HCT116 (cell line): ENCODE data around the gene SAPCD2. TPM values are rescaled to one million over a fixed set of nuclear protein-coding genes. Genes with fewer than 3 reads are reported as not detected.

Experiments
- ATAC-seq: fragments of 200-7000 bp; cut with Tn5 transposase; 2 replicates; pipeline ENCODE4 v1.9.1; 2020; ENCODE audit warnings: mild to moderate bottlenecking, moderate library complexity
- BruUV-seq: library from RNA; stranded (reverse); fragments of 400-500 nt; replicated peaks from 2 replicates; lab custom pipeline; 2021; lab: Mats Ljungman, UMichigan
- CTCF ChIA-PET: fragments of 300-600 bp; sonication (Branson Sonifier 250); formaldehyde crosslinking; loops from one replicate; lab custom pipeline; 2021; ENCODE audit warnings: antibody characterized with exemption; lab: Charles Lee
- POLR2A ChIA-PET: fragments of 300-600, 350-600 bp; sonication (Branson Sonifier 250); formaldehyde crosslinking; loops from one replicate; lab custom pipeline; 2021; ENCODE audit warnings: antibody characterized with exemption; lab: Charles Lee
- RAD21 ChIA-PET, 2 experiments: fragments of 300-600 bp; sonication (Branson Sonifier 250); formaldehyde crosslinking; loops; one replicate each; lab custom pipeline; 2023; ENCODE audit warnings: low total read pairs in 2 of 2; ENCODE audit not compliant: uncharacterized antibody in 2 of 2, unreplicated experiment in 2 of 2, low non-redundant PET in 1 of 2; lab: Charles Lee
- DNase-seq: peaks from one replicate; pipeline ENCODE4 v3.0.0-alpha.2; 2010; ENCODE audit warnings: low read depth, low spot score
- H2AFZ ChIP-seq: fragments of 200-600 bp; shearing (Covaris generic), sonication (generic); 2 replicates; pipeline ENCODE4 v1.6.1; 2017; ENCODE audit warnings: low read depth, mixed run types, mixed read lengths, antibody characterized with exemption, low read length; ENCODE audit not compliant: poor library complexity, severe bottlenecking
- H3K27ac ChIP-seq: 2 replicates; pipeline ENCODE4 v1.5.1; 2012; ENCODE audit warnings: low read depth, low read length
- H3K27me3 ChIP-seq: fragments of 200-600 bp; sonication (generic); 2 replicates; pipeline ENCODE4 v1.6.1; 2016; ENCODE audit warnings: mixed run types, low read length, mixed read lengths; ENCODE audit not compliant: insufficient read depth
- H3K36me3 ChIP-seq, 2 experiments: fragments of 200-500 bp in 1 of 2; fragments of 200-600 bp in 1 of 2; sonication (Bioruptor generic) in 1 of 2; sonication (generic) in 1 of 2; 2 replicates each; pipeline versions ENCODE4 v1.5.1 to v1.6.1; 2014 to 2016; ENCODE audit warnings: low read length in 2 of 2, inconsistent platforms in 1 of 2, mixed read lengths in 1 of 2, mixed run types in 1 of 2; ENCODE audit not compliant: insufficient read depth in 2 of 2, control insufficient read depth in 1 of 2
- H3K4me1 ChIP-seq, 2 experiments: fragments of 200-600 bp in 1 of 2; sonication (generic) in 1 of 2; 2 replicates each; pipeline versions ENCODE4 v1.5.1 to v1.6.1; 2012 to 2017; ENCODE audit warnings: low read length in 2 of 2, inconsistent platforms in 1 of 2, mild to moderate bottlenecking in 1 of 2, mixed read lengths in 1 of 2, mixed run types in 1 of 2, moderate library complexity in 1 of 2; ENCODE audit not compliant: insufficient read depth in 2 of 2, control insufficient read depth in 1 of 2
- H3K4me2 ChIP-seq: fragments of 200-600 bp; sonication (generic); 2 replicates; pipeline ENCODE4 v1.6.1; 2017; ENCODE audit warnings: mixed run types, low read length, mixed read lengths
- H3K4me3 ChIP-seq, 2 experiments: fragments of 200-600 bp in 1 of 2; sonication (generic) in 1 of 2; replicated peaks in 1 of 2; 2 replicates each; pipeline ENCODE4 v1.5.1; 2011 to 2016; ENCODE audit warnings: low read length in 2 of 2, control low read depth in 1 of 2, low read depth in 1 of 2, mild to moderate bottlenecking in 1 of 2, mixed read lengths in 1 of 2, mixed run types in 1 of 2
- H3K79me2 ChIP-seq: fragments of 200-600 bp; sonication (generic); 2 replicates; pipeline ENCODE4 v1.6.1; 2017; ENCODE audit warnings: mild to moderate bottlenecking, mixed run types, low read length, moderate library complexity, mixed read lengths; ENCODE audit not compliant: insufficient read depth
- H3K9ac ChIP-seq: fragments of 200-600 bp; sonication (generic); 2 replicates; pipeline ENCODE4 v1.6.1; 2016; ENCODE audit warnings: low read length, mixed read lengths
- H3K9me2 ChIP-seq: fragments of 200-600 bp; sonication (generic), shearing (Covaris generic); 2 replicates; pipeline ENCODE4 v1.6.1; 2017; ENCODE audit warnings: mixed run types, mild to moderate bottlenecking, moderate library complexity; ENCODE audit not compliant: insufficient read depth
- H3K9me3 ChIP-seq, 2 experiments: fragments of 200-500 bp in 1 of 2; fragments of 200-600 bp in 1 of 2; sonication (Bioruptor generic) in 1 of 2; sonication (generic) in 1 of 2; 2 replicates each; pipeline ENCODE4 v1.6.1; 2014 to 2017; ENCODE audit warnings: low read length in 2 of 2, mixed read lengths in 2 of 2, inconsistent platforms in 1 of 2, low read depth in 1 of 2, mild to moderate bottlenecking in 1 of 2, mixed run types in 1 of 2, moderate library complexity in 1 of 2; ENCODE audit not compliant: control insufficient read depth in 1 of 2, insufficient read depth in 1 of 2
- H4K20me1 ChIP-seq: fragments of 200-600 bp; sonication (generic), shearing (Covaris generic); 2 replicates; pipeline ENCODE4 v1.6.1; 2017; ENCODE audit warnings: mixed run types, mild to moderate bottlenecking, moderate library complexity; ENCODE audit not compliant: insufficient read depth
- CEBPB ChIP-seq: IDR thresholded peaks from 2 replicates; pipeline ENCODE4 v1.6.1; 2012; ENCODE audit warnings: low read depth
- CTCF ChIP-seq, 3 experiments: fragments of 200-600 bp in 1 of 3; sonication (generic) in 1 of 3; IDR thresholded peaks in 2 of 3; conservative IDR thresholded peaks in 1 of 3; 2 replicates each; pipeline ENCODE4 v1.5.1; 2012 to 2017; ENCODE audit warnings: low read depth in 2 of 3, low read length in 2 of 3, antibody characterized with exemption in 1 of 3, borderline replicate concordance in 1 of 3, control low read depth in 1 of 3, mild to moderate bottlenecking in 1 of 3, mixed read lengths in 1 of 3, mixed run types in 1 of 3, moderate library complexity in 1 of 3; ENCODE audit not compliant: insufficient read depth in 1 of 3
- EGR1 ChIP-seq: IDR thresholded peaks from 2 replicates; pipeline ENCODE4 v1.6.1; 2012; ENCODE audit warnings: low read depth
- ELF1 ChIP-seq: IDR thresholded peaks from 2 replicates; pipeline ENCODE4 v1.6.1; 2012; ENCODE audit warnings: low read depth, borderline replicate concordance
- EZH2phosphoT487 ChIP-seq: fragments of 200-600 bp; IDR thresholded peaks from 2 replicates; pipeline ENCODE4 v1.6.1; 2018; ENCODE audit warnings: antibody characterized with exemption, borderline replicate concordance
- FOSL1 ChIP-seq: IDR thresholded peaks from 2 replicates; pipeline ENCODE4 v1.6.1; 2012; ENCODE audit warnings: low read depth
- JUND ChIP-seq: IDR thresholded peaks from 2 replicates; pipeline ENCODE4 v1.6.1; 2012
- MAX ChIP-seq: IDR thresholded peaks from 2 replicates; pipeline ENCODE4 v1.6.1; 2012
- POLR2A ChIP-seq: IDR thresholded peaks from 2 replicates; pipeline ENCODE4 v1.7.0; 2011; ENCODE audit warnings: borderline replicate concordance; ENCODE audit not compliant: insufficient read depth, insufficient read length; ENCODE audit errors: extremely low read depth
- POLR2AphosphoS5 ChIP-seq: IDR thresholded peaks from 2 replicates; pipeline ENCODE4 v1.6.1; 2011; ENCODE audit warnings: mild to moderate bottlenecking, low read depth, low read length, moderate library complexity
- RAD21 ChIP-seq: IDR thresholded peaks from 2 replicates; pipeline ENCODE4 v1.6.1; 2012; ENCODE audit warnings: low read depth, mild to moderate bottlenecking
- REST ChIP-seq: IDR thresholded peaks from 2 replicates; pipeline ENCODE4 v1.6.1; 2012; ENCODE audit warnings: low read depth
- SP1 ChIP-seq: IDR thresholded peaks from 2 replicates; pipeline ENCODE4 v1.6.1; 2012; ENCODE audit warnings: low read depth
- SRF ChIP-seq: IDR thresholded peaks from 2 replicates; pipeline ENCODE4 v1.6.1; 2012; ENCODE audit warnings: low read depth
- TCF7L2 ChIP-seq: IDR thresholded peaks from 2 replicates; pipeline ENCODE4 v1.7.0; 2011; ENCODE audit warnings: borderline replicate concordance, inconsistent platforms; ENCODE audit not compliant: insufficient read depth, insufficient read length; ENCODE audit errors: extremely low read depth
- YY1 ChIP-seq: IDR thresholded peaks from 2 replicates; pipeline ENCODE4 v1.6.1; 2011; ENCODE audit warnings: low read length, low read depth, moderate library complexity, mild to moderate bottlenecking; ENCODE audit not compliant: insufficient replicate concordance; ENCODE audit errors: extremely low read depth
- ZBTB33 ChIP-seq: IDR thresholded peaks from 2 replicates; pipeline ENCODE4 v1.6.1; 2011; ENCODE audit warnings: mild to moderate bottlenecking, low read length, moderate library complexity; ENCODE audit not compliant: insufficient replicate concordance; ENCODE audit errors: extremely low read depth
- ZFX ChIP-seq: fragments of 450-650 bp; IDR thresholded peaks from 2 replicates; pipeline ENCODE4 v1.6.1; 2017
- ZNF274 ChIP-seq: fragments of 200-500 bp; sonication (Bioruptor generic); IDR thresholded peaks from 2 replicates; pipeline ENCODE4 v1.6.1; 2014; ENCODE audit warnings: mild to moderate bottlenecking, low read depth, low read length, inconsistent platforms
- intact Hi-C: fragments of 100-400 bp; cut with micrococcal nuclease; formaldehyde crosslinking; loops from 2 replicates; pipeline ENCODE4 v1.10.0; 2022
- total RNA-seq: library from RNA; stranded (reverse); gene quantifications from one replicate; pipeline ENCODE4 v1.2.1, GENCODE V29; 2021; ENCODE audit not compliant: unreplicated experiment
- TF ChIP-seq, protein P1 (sequence below): IDR thresholded peaks from 2 replicates; pipeline ENCODE4 v1.6.1; 2012

Gene SAPCD2
- total RNA-seq, 1 experiment from 2014 or later, result 71.7 TPM

DNA sequence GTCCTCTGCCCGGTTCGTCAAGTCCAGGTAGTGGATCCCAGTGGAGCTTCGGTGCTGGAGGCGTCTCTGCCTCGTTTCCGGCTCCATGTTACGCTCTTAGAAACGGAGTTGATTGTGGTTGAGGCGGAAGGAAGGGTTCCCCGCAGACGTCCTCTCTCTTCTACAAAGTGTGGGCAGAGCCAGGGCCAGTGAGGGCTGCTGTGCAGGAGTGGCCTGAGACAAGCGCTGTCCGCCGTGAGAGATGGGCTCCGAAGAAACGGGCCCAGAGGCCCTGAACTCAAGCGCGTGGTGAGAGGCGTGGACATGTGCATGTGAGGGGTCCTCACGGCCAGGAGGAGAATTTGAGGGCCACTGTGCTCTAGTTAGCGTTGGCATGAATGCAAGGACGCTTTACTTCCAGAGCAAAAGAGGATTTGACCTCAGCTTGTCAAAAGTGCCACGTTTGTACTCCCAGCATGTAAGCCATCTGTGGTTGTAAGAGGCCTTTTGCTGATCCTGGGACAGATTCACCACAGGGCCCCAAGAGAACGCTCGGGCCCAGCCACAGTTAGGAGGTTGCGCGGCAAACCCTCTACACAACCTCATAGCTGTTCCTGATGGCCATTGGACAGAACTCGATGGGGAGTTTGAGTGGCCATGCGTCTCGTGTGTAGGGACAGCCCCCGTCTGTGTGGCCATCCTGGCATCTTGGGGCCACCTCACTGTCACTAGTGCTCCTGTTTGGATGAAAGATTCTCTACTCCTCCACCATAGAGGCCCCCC lies 26.6 kb upstream of the SAPCD2 start:
- no peak for DNase-seq
- Histone ChIP-seq H3K27ac (no peak overlapping the region), H3K4me2 (no peak overlapping the region), H3K36me3 (peaks cover 10 to 31% of the 10 kb centered on the region in 2 experiments), H3K9me3 (peaks cover 0 to 6% of the 10 kb centered on the region in 2 experiments; a peak in 1 of 4 replicates), H2AFZ (no peak overlapping the region), H3K9me2 (no peaks in the 10 kb centered on the region), H3K4me3 (no peak overlapping the region), H3K79me2 (0 out of 2 replicates have a peak, but pooled peaks cover under 1% of the 10 kb centered on the region), H3K9ac (no peak overlapping the region), H4K20me1 (no peaks in the 10 kb centered on the region), H3K4me1 (no peaks in the 10 kb centered on the region)
- POLR2A ChIA-PET, result no interaction called here
- CTCF ChIA-PET, result no interaction called here
- RAD21 ChIA-PET, result no interaction called here
- BruUV-seq, result no TSS peak
- no peak for ATAC-seq
- intact Hi-C loops, result no loop called here
- no peak for TF ChIP-seq TCF7L2
- TF ChIP-seq POLR2A, result no peak
- TF ChIP-seq, protein P1, sequence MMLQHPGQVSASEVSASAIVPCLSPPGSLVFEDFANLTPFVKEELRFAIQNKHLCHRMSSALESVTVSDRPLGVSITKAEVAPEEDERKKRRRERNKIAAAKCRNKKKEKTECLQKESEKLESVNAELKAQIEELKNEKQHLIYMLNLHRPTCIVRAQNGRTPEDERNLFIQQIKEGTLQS, result no peak
- no peak for TF ChIP-seq FOSL1
- TF ChIP-seq ZFX, result no peak
- TF ChIP-seq CEBPB, result no peak
- TF ChIP-seq ZNF274, result no peak
- TF ChIP-seq MAX, result no peak
- no peak for TF ChIP-seq ELF1
- TF ChIP-seq JUND, result no peak
- no peak for TF ChIP-seq EGR1
- TF ChIP-seq RAD21, result no peak
- no peak for TF ChIP-seq YY1
- TF ChIP-seq CTCF (IDR thresholded peaks at IDR 0.05 in 2 of 3, conservative IDR thresholded peaks at IDR 0.05 in 1 of 3; ENCODE audit: borderline replicate concordance in 1 of 3, insufficient read depth in 1 of 3, low read depth in 2 of 3, low read length in 2 of 3), result no peak
- TF ChIP-seq SRF, result no peak
- no peak for TF ChIP-seq SP1
- TF ChIP-seq REST, result no peak
- TF ChIP-seq EZH2phosphoT487, result no peak
- no peak for TF ChIP-seq POLR2AphosphoS5
- TF ChIP-seq ZBTB33, result no peak
- TF ChIP-seq, all 23 proteins: peak for 0
- H3K27me3 ChIP-seq, result no peaks in the 10 kb centered on the region
